BJ (cell line): ENCODE measurements around the gene SLC25A34. TPM values are rescaled to one million over a fixed set of nuclear protein-coding genes. Genes with fewer than 3 reads are reported as not detected.

Experiments
- CTCF ChIA-PET: fragments of 350-600 bp; formaldehyde crosslinking; extraction: SDS; loops from one replicate; lab custom pipeline; 2021; ENCODE audit warnings: antibody characterized with exemption, inconsistent platforms; lab: Yijun Ruan, JAX
- POLR2A ChIA-PET: fragments of 300-600 bp; sonication (Branson Sonifier 250); formaldehyde crosslinking; extraction: SDS; loops from one replicate; lab custom pipeline; 2021; ENCODE audit warnings: antibody characterized with exemption; lab: Charles Lee
- DNase-seq: peaks from one replicate; pipeline ENCODE4 v3.0.0-alpha.2; 2011; ENCODE audit warnings: low read depth
- H3K27me3 ChIP-seq: 2 replicates; pipeline ENCODE4 v1.6.0; 2011; ENCODE audit warnings: low read length; ENCODE audit not compliant: control insufficient read depth, insufficient read depth
- H3K36me3 ChIP-seq: 2 replicates; pipeline ENCODE4 v1.5.1; 2011; ENCODE audit warnings: low read length; ENCODE audit not compliant: control insufficient read depth, insufficient read depth
- H3K4me3 ChIP-seq: 2 replicates; pipeline ENCODE4 v1.5.1; 2011; ENCODE audit warnings: low read depth, mild to moderate bottlenecking, control low read depth, low read length
- CTCF ChIP-seq: IDR thresholded peaks from 2 replicates; pipeline ENCODE4 v1.5.1; 2011; ENCODE audit warnings: low read depth, mild to moderate bottlenecking, control low read depth, inconsistent platforms, low read length, moderate library complexity; ENCODE audit not compliant: insufficient read depth
- polyA plus RNA-seq: library from polyadenylated mRNA; depleted of rRNA; stranded (reverse); fragments of >200 nt; gene quantifications from 2 replicates; pipeline ENCODE4 v1.2.3, GENCODE V29; 2011

Gene SLC25A34
- polyA plus RNA-seq, 1 experiment, result 0.70 TPM

GRCh38 chr1:15733218-15733725, 2.8 kb upstream of the SLC25A34 start:
- ChIA-PET CTCF (interaction anchor here (2.6 kb wide), 1 partner anchor 8 kb away, joined by 19 read pairs; no protein-coding TSS in a partner anchor), POLR2A (no interaction called here)
- Histone ChIP-seq H3K27me3 (no peaks in the 10 kb centered on the region), H3K4me3 (no peak overlapping the region), H3K36me3 (peaks cover 47% of the 10 kb centered on the region)
- no peak for TF ChIP-seq CTCF
- no peak for DNase-seq

GRCh38 chr1:15733726-15734226, 2.3 kb upstream of the SLC25A34 start:
- peaks cover 43% of the 10 kb centered on the region for H3K36me3 ChIP-seq
- H3K4me3 ChIP-seq, result no peak overlapping the region
- DNase-seq, result no peak
- ChIA-PET CTCF (no interaction called here), POLR2A (no interaction called here)
- no peaks in the 10 kb centered on the region for H3K27me3 ChIP-seq
- no peak for TF ChIP-seq CTCF

- Histone ChIP-seq H3K27me3 (no peaks in the 10 kb centered on the region), H3K36me3 (peaks cover 41% of the 10 kb centered on the region), H3K4me3 (no peak overlapping the region)
- no peak for TF ChIP-seq CTCF
- CTCF ChIA-PET, result no interaction called here
- DNase-seq, result no peak
- POLR2A ChIA-PET, result no interaction called here
Observed at GRCh38 chr1:15734296-15734695, 1.8 kb upstream of the SLC25A34 start.

- DNase-seq, result no peak
- TF ChIP-seq CTCF, result no peak
- ChIA-PET CTCF (interaction anchor here (0.6 to 9.4 kb wide), 2 partner anchors 141 to 215 kb away, joined by 3 to 104 read pairs; no protein-coding TSS in a partner anchor), POLR2A (no interaction called here)
- Histone ChIP-seq H3K27me3 (no peaks in the 10 kb centered on the region), H3K4me3 (no peak overlapping the region), H3K36me3 (peaks cover 38% of the 10 kb centered on the region)
Observed at GRCh38 chr1:15734901-15735300, 1.2 kb upstream of the SLC25A34 start.

GRCh38 chr1:15735304-15736037, 587 bp upstream of the SLC25A34 start:
- CTCF ChIA-PET, result interaction anchor here (0.6 to 9.4 kb wide), 2 partner anchors 141 to 216 kb away, joined by 3 to 104 read pairs; no protein-coding TSS in a partner anchor

More at GRCh38 chr1:15735304-15736037, 587 bp upstream of the SLC25A34 start:
- Histone ChIP-seq H3K36me3 (peaks cover 37% of the 10 kb centered on the region), H3K4me3 (no peak overlapping the region), H3K27me3 (no peaks in the 10 kb centered on the region)
- no peak for DNase-seq
- no peak for TF ChIP-seq CTCF
- POLR2A ChIA-PET, result no interaction called here
